GM23338 (cell line): ENCODE measurements around the gene OGDHL.

Source experiments
- CREB1 ChIP-seq: fragments of 250-450 bp; sonication (Bioruptor Pico); IDR thresholded peaks from 2 replicates; pipeline ENCODE4 v1.5.0; 2020; ENCODE audit warnings: low read depth, mild to moderate bottlenecking, moderate library complexity
- CTCF ChIP-seq, 2 experiments: fragments of 200-600 bp in 1 of 2; sonication (generic) in 1 of 2; conservative IDR thresholded peaks; 2 replicates each; pipeline versions ENCODE4 v1.5.1 to v1.6.1; 2016 to 2017; ENCODE audit warnings: antibody characterized with exemption in 2 of 2, low read depth in 2 of 2, mild to moderate bottlenecking in 2 of 2, moderate library complexity in 1 of 2
- EZH2 ChIP-seq: fragments of 200-600 bp; sonication (generic); IDR thresholded peaks from one replicate; pipeline ENCODE4 v1.8.0; 2017; ENCODE audit warnings: antibody characterized with exemption, mild to moderate bottlenecking, low read depth; ENCODE audit not compliant: unreplicated experiment
- EZH2phosphoT487 ChIP-seq: fragments of 200-600 bp; sonication (generic); IDR thresholded peaks from one replicate; pipeline ENCODE4 v1.8.1; 2018; ENCODE audit warnings: antibody characterized with exemption; ENCODE audit not compliant: unreplicated experiment
- JUNB ChIP-seq: IDR thresholded peaks from one replicate; pipeline ENCODE4 v1.6.1; 2016; ENCODE audit warnings: antibody characterized with exemption; ENCODE audit not compliant: unreplicated experiment
- POLR2AphosphoS5 ChIP-seq: IDR thresholded peaks from 2 replicates; pipeline ENCODE4 v1.6.1; 2016; ENCODE audit warnings: antibody characterized with exemption, low read depth
- REST ChIP-seq: IDR thresholded peaks from one replicate; pipeline ENCODE4 v1.6.1; 2018; ENCODE audit warnings: antibody characterized with exemption; ENCODE audit not compliant: unreplicated experiment
- STAT1 ChIP-seq: IDR thresholded peaks from one replicate; pipeline ENCODE4 v1.6.1; 2016; ENCODE audit warnings: antibody characterized with exemption; ENCODE audit not compliant: unreplicated experiment
- ZNF331 ChIP-seq: fragments of 250-450 bp; sonication (Bioruptor Pico); IDR thresholded peaks from 2 replicates; pipeline ENCODE4 v1.5.0; 2020; ENCODE audit warnings: low read depth, mild to moderate bottlenecking, moderate library complexity

GRCh38 chr10:49784681-49785080 lies 22.6 kb upstream of the OGDHL start:
- TF ChIP-seq CTCF (conservative IDR thresholded peaks at IDR 0.05; ENCODE audit: low read depth in 2 of 2): no peak
- no peak for TF ChIP-seq EZH2
- TF ChIP-seq CREB1: no peak
- TF ChIP-seq EZH2phosphoT487: no peak
- TF ChIP-seq POLR2AphosphoS5: no peak
- TF ChIP-seq REST: no peak
- TF ChIP-seq ZNF331 (CRISPR knock-in tag): no peak
- no peak for TF ChIP-seq STAT1
- TF ChIP-seq JUNB: no peak
